A673 (cell line): ENCODE results near the gene FBXL2. TPM values are rescaled to one million over a fixed set of nuclear protein-coding genes. Genes with fewer than 3 reads are reported as not detected.

ENCODE experiments used
- BruUV-seq: library from RNA; stranded (reverse); fragments of 400-500 nt; replicated peaks from 2 replicates; lab custom pipeline; 2021; lab: Mats Ljungman, UMichigan
- CTCF ChIA-PET: fragments of 300-600 bp; sonication (Branson Sonifier 250); formaldehyde crosslinking; loops from one replicate; lab custom pipeline; 2022; ENCODE audit warnings: antibody characterized with exemption; lab: Charles Lee
- POLR2A ChIA-PET: fragments of 300-600 bp; sonication (Branson Sonifier 250); formaldehyde crosslinking; loops from one replicate; lab custom pipeline; 2022; ENCODE audit warnings: antibody characterized with exemption; ENCODE audit not compliant: low non-redundant PET; lab: Charles Lee
- DNase-seq: peaks from one replicate; pipeline ENCODE4 v3.0.0-alpha.2; 2015; ENCODE audit warnings: low spot score
- H3K27ac ChIP-seq: fragments of 200-600 bp; sonication (generic); 2 replicates; pipeline ENCODE4 v1.5.1; 2016; ENCODE audit warnings: mixed run types, low read depth, mild to moderate bottlenecking, mixed read lengths, antibody characterized with exemption, low read length; ENCODE audit not compliant: poor library complexity, severe bottlenecking
- H3K27me3 ChIP-seq: fragments of 200-600 bp; sonication (generic); replicated peaks from 2 replicates; pipeline ENCODE4 v1.6.1; 2017; ENCODE audit warnings: mixed run types, low read depth, mild to moderate bottlenecking, mixed read lengths, antibody characterized with exemption, low read length; ENCODE audit not compliant: insufficient read depth, poor library complexity
- H3K36me3 ChIP-seq: fragments of 200-600 bp; sonication (generic); 2 replicates; pipeline ENCODE4 v1.6.1; 2016; ENCODE audit warnings: mixed run types, mild to moderate bottlenecking, mixed read lengths, antibody characterized with exemption, low read length; ENCODE audit not compliant: insufficient read depth, poor library complexity, severe bottlenecking
- H3K4me1 ChIP-seq: fragments of 200-600 bp; sonication (generic); 2 replicates; pipeline ENCODE4 v1.6.1; 2017; ENCODE audit warnings: mixed run types, mild to moderate bottlenecking, mixed read lengths, antibody characterized with exemption, low read length; ENCODE audit not compliant: insufficient read depth, poor library complexity, severe bottlenecking
- H3K4me3 ChIP-seq: fragments of 200-600 bp; sonication (generic); 2 replicates; pipeline ENCODE4 v1.5.1; 2016; ENCODE audit warnings: low read depth, mixed run types, mild to moderate bottlenecking, mixed read lengths, low read length; ENCODE audit not compliant: poor library complexity, severe bottlenecking
- H3K9me3 ChIP-seq: fragments of 200-600 bp; sonication (generic); 2 replicates; pipeline ENCODE4 v1.6.1; 2016; ENCODE audit warnings: mixed run types, low read depth, mild to moderate bottlenecking, mixed read lengths, antibody characterized with exemption, low read length; ENCODE audit not compliant: poor library complexity, severe bottlenecking
- EZH2 ChIP-seq: fragments of 200-600 bp; sonication (generic); IDR thresholded peaks from 2 replicates; pipeline ENCODE4 v1.6.1; 2017; ENCODE audit warnings: borderline replicate concordance, low read depth, mild to moderate bottlenecking, mixed read lengths, antibody characterized with exemption, low read length; ENCODE audit not compliant: poor library complexity, severe bottlenecking
- intact Hi-C: fragments of 100-400 bp; cut with micrococcal nuclease; formaldehyde crosslinking; loops from one replicate; pipeline ENCODE4 v1.10.0; 2022; ENCODE audit not compliant: unreplicated experiment
- total RNA-seq: library from RNA; stranded (reverse); gene quantifications from 2 replicates; pipeline ENCODE4 v1.2.3, GENCODE V29; 2021
- TF ChIP-seq, protein P1 (sequence below): fragments of 300-800, 200-600 bp; sonication (generic); conservative IDR thresholded peaks from 2 replicates; pipeline ENCODE4 v1.5.1; 2017; ENCODE audit warnings: low read depth, mild to moderate bottlenecking, antibody characterized with exemption, low read length, moderate library complexity, mixed read lengths

Gene FBXL2
- total RNA-seq, 1 experiment from 2014 or later, result 7.8 TPM

DNA sequence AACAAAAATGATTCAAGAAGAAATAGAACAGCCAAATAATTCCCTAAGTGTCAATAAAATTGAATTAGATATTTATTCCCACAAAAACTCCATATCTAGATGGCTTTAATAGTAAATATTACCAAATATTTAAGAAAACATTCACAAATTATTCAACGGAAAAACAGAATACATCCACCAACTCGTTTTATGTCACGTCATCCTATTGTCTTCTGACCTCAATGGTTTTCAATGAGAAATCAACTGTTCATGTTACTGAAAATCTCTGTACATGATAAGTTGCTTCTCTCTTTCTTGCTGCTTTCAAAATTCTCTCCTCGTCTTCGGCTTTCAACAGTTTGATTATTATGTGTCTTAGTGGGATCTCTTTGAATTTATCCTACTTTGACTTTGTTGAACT is 17.1 kb upstream of the FBXL2 start:
- Histone ChIP-seq H3K9me3 (no peaks in the 10 kb centered on the region), H3K36me3 (no peaks in the 10 kb centered on the region), H3K27me3 (no peaks in the 10 kb centered on the region), H3K4me3 (no peak overlapping the region), H3K27ac (no peak overlapping the region), H3K4me1 (no peaks in the 10 kb centered on the region)
- ChIA-PET POLR2A (no interaction called here), CTCF (no interaction called here)
- TF ChIP-seq, protein P1, sequence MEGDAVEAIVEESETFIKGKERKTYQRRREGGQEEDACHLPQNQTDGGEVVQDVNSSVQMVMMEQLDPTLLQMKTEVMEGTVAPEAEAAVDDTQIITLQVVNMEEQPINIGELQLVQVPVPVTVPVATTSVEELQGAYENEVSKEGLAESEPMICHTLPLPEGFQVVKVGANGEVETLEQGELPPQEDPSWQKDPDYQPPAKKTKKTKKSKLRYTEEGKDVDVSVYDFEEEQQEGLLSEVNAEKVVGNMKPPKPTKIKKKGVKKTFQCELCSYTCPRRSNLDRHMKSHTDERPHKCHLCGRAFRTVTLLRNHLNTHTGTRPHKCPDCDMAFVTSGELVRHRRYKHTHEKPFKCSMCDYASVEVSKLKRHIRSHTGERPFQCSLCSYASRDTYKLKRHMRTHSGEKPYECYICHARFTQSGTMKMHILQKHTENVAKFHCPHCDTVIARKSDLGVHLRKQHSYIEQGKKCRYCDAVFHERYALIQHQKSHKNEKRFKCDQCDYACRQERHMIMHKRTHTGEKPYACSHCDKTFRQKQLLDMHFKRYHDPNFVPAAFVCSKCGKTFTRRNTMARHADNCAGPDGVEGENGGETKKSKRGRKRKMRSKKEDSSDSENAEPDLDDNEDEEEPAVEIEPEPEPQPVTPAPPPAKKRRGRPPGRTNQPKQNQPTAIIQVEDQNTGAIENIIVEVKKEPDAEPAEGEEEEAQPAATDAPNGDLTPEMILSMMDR, result no peak
- TF ChIP-seq EZH2, result no peak
- intact Hi-C loops, result loop anchor here (1.0 kb wide), 1 partner anchor 14 kb away; no protein-coding TSS in a partner anchor
- no TSS peak for BruUV-seq
- DNase-seq, result no peak

DNA sequence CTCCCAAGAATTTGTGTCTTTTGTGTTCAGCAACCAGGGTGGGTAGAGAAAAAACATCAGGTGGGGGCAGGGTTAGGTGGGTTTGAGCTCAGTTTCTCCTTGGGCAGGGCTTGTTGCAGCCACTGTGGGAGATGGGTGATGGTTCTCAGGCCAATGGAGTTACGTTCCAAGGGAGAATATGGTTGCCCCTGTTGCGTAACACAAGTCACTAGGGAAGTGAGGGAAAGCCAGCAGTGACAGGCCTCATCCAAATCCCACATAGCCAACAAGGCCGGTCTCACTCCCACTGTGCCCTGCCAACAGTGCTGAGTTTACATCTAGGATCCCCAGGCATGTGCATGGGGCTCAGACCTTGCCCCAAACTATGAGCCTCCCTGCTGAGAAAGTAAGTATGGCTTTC is 7.9 kb upstream of the FBXL2 start:
- Histone ChIP-seq H3K36me3 (no peaks in the 10 kb centered on the region), H3K27me3 (no peaks in the 10 kb centered on the region), H3K4me1 (no peaks in the 10 kb centered on the region), H3K27ac (no peak overlapping the region), H3K9me3 (no peaks in the 10 kb centered on the region), H3K4me3 (no peak overlapping the region)
- no TSS peak for BruUV-seq
- intact Hi-C loops, result no loop called here
- TF ChIP-seq EZH2, result no peak
- TF ChIP-seq, protein P1, result no peak
- DNase-seq, result no peak
- ChIA-PET CTCF (no interaction called here), POLR2A (no interaction called here)

DNA sequence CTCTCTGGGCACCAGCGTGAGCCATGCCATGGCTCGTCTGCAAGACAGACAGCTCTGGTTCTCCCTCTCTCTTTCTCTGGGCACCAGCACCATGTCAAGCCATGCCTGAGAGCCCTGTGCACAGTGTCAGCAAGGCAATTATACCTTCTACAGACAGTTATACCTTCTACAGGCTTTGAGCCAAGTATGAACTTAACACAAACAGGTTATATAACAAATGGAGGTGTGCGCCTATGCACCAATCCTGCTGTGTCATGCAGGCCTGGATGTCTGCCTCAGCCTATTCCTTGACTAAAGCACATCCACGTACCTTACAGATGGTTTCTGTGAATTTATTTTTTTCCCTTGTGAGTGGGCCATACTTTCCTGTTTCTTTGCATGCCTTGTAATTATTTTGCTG is 5.9 kb upstream of the FBXL2 start:
- POLR2A ChIA-PET, result no interaction called here
- intact Hi-C loops, result no loop called here
- Histone ChIP-seq H3K4me3 (no peak overlapping the region), H3K27me3 (no peaks in the 10 kb centered on the region), H3K4me1 (no peaks in the 10 kb centered on the region), H3K9me3 (no peaks in the 10 kb centered on the region), H3K36me3 (no peaks in the 10 kb centered on the region), H3K27ac (no peak overlapping the region)
- CTCF ChIA-PET, result no interaction called here
- DNase-seq, result no peak
- TF ChIP-seq, protein P1, result no peak
- no peak for TF ChIP-seq EZH2
- no TSS peak for BruUV-seq
